ENCODE data around the gene CNDP2.

GRCh38 chr18:74529378-74529777, 33.2 kb downstream of the CNDP2 start:
- TF ChIP-seq CTCF (IDR thresholded peaks at IDR 0.05) (no peak), POLR2A (IDR thresholded peaks at IDR 0.05) (no peak)

All from vagina (tissue), 2 donors.